ENCODE data around the gene RSF1.

GRCh38 chr11:77726524-77726923 lies 94.0 kb downstream of the RSF1 start:
- TF ChIP-seq, protein P1, sequence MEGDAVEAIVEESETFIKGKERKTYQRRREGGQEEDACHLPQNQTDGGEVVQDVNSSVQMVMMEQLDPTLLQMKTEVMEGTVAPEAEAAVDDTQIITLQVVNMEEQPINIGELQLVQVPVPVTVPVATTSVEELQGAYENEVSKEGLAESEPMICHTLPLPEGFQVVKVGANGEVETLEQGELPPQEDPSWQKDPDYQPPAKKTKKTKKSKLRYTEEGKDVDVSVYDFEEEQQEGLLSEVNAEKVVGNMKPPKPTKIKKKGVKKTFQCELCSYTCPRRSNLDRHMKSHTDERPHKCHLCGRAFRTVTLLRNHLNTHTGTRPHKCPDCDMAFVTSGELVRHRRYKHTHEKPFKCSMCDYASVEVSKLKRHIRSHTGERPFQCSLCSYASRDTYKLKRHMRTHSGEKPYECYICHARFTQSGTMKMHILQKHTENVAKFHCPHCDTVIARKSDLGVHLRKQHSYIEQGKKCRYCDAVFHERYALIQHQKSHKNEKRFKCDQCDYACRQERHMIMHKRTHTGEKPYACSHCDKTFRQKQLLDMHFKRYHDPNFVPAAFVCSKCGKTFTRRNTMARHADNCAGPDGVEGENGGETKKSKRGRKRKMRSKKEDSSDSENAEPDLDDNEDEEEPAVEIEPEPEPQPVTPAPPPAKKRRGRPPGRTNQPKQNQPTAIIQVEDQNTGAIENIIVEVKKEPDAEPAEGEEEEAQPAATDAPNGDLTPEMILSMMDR (IDR thresholded peaks at IDR 0.05; ENCODE audit: low read depth, low read length, missing input control) = no peak
- no peak for TF ChIP-seq ATF3 (IDR thresholded peaks at IDR 0.05)
- TF ChIP-seq RAD21 (IDR thresholded peaks at IDR 0.05) = no peak
- TF ChIP-seq HNF4G (IDR thresholded peaks at IDR 0.05) = no peak
